Activated CD4-positive, alpha-beta T cell treated with anti-CD3 and anti-CD28 coated beads, Interleukin-2, amount 10 ng/mL, durations not matched to agents 7 days and 5 days (primary cell): ENCODE measurements around the gene CCND3. TPM values are rescaled to one million over a fixed set of nuclear protein-coding genes. Genes with fewer than 3 reads are reported as not detected.

Source experiments
- CTCF ChIA-PET: fragments of 350-600 bp; sonication (Branson Sonifier 250); formaldehyde crosslinking; loops from one replicate; lab custom pipeline; 2021; ENCODE audit warnings: antibody characterized with exemption; lab: Charles Lee
- POLR2A ChIA-PET: fragments of 350-600 bp; sonication (Branson Sonifier 250); formaldehyde crosslinking; loops from one replicate; lab custom pipeline; 2021; ENCODE audit warnings: antibody characterized with exemption; lab: Charles Lee
- DNase-seq: peaks from one replicate; pipeline ENCODE4 v3.0.0-alpha.2; 2020
- H3K27ac Mint-ChIP-seq: one replicate; pipeline ENCODE4 v1.8.0; 2021; ENCODE audit warnings: mild to moderate bottlenecking, moderate library complexity, mixed read lengths
- H3K27me3 Mint-ChIP-seq: one replicate; pipeline ENCODE4 v1.8.0; 2021; ENCODE audit warnings: mixed read lengths
- H3K36me3 Mint-ChIP-seq: one replicate; pipeline ENCODE4 v1.8.0; 2021; ENCODE audit warnings: low read depth, mixed read lengths
- H3K4me1 Mint-ChIP-seq: one replicate; pipeline ENCODE4 v1.8.0; 2021; ENCODE audit warnings: mixed read lengths
- H3K4me3 Mint-ChIP-seq: one replicate; pipeline ENCODE4 v1.8.0; 2021; ENCODE audit warnings: mild to moderate bottlenecking, moderate library complexity, mixed read lengths
- H3K9me3 Mint-ChIP-seq: one replicate; pipeline ENCODE4 v1.8.0; 2021; ENCODE audit warnings: mixed read lengths
- total RNA-seq, 2 experiments: library from RNA; stranded (reverse); gene quantifications; one replicate each; pipeline ENCODE4 v1.2.3, GENCODE V29; 2021

The CCND3 gene
- total RNA-seq, 2 experiments from 2014 or later: 461 to 520 TPM

DNA sequence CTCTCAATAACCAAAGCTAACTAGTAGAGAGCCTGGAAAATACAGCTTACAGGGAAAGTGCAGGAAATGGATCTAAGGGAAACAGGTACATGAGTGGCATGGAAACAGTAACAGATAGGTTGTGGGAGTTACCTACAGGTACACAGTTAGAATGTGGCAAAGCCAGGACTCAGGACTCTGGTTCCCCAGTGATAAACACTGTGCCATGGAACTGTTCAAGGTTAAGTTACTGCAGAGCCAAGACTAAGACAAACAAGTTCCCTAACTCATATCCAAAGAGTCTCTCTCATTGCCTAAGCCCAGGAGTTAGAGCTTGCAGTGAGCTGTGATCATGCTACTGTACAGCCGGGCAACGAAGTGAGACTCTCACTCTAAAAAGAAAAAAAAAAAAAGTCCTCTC, 27.3 kb downstream of the CCND3 start:
- no peak overlapping the region for H3K4me3 Mint-ChIP-seq
- CTCF ChIA-PET: interaction anchor here (0.7 to 1.7 kb wide), 6 partner anchors 11 to 143 kb away, joined by 3 to 6 read pairs (median 5); partner anchors contain the start of gene TOMM6
- DNase-seq: no peak
- POLR2A ChIA-PET: no interaction called here
- H3K27ac Mint-ChIP-seq: no peak overlapping the region
- H3K4me1 Mint-ChIP-seq: peaks cover 41% of the 10 kb centered on the region
- H3K36me3 Mint-ChIP-seq: peaks cover 32% of the 10 kb centered on the region
- no peaks in the 10 kb centered on the region for H3K9me3 Mint-ChIP-seq
- H3K27me3 Mint-ChIP-seq: no peaks in the 10 kb centered on the region

DNA sequence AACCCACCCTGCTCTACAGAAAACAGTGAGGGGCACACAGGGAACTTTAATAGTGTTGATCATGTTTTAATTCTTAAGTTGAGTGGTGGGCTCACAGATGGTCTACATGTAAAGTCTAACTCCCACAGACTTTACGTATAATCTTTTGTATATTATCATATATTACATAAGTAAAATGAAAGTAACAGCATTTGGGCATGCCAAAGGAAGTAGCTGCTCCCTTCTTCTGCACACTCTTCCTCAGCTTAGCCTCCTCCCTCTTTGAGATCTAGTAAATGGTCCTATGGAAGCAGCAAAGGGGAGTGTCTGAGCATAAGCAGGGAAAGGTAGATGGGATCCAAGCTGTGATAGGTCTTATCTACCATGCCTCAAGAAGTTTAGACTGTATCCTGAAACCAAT, 31.9 kb downstream of the CCND3 start:
- Mint-ChIP-seq H3K27me3 (no peaks in the 10 kb centered on the region), H3K27ac (no peak overlapping the region), H3K9me3 (no peaks in the 10 kb centered on the region), H3K4me3 (no peak overlapping the region), H3K36me3 (peaks cover 45% of the 10 kb centered on the region), H3K4me1 (peaks cover 38% of the 10 kb centered on the region)
- ChIA-PET CTCF (interaction anchor here (0.6 to 1.4 kb wide), 4 partner anchors 11 to 330 kb away, joined by 3 to 5 read pairs (median 4); partner anchors contain the start of genes BYSL, MED20 and TOMM6), POLR2A (no interaction called here)
- DNase-seq: no peak

DNA sequence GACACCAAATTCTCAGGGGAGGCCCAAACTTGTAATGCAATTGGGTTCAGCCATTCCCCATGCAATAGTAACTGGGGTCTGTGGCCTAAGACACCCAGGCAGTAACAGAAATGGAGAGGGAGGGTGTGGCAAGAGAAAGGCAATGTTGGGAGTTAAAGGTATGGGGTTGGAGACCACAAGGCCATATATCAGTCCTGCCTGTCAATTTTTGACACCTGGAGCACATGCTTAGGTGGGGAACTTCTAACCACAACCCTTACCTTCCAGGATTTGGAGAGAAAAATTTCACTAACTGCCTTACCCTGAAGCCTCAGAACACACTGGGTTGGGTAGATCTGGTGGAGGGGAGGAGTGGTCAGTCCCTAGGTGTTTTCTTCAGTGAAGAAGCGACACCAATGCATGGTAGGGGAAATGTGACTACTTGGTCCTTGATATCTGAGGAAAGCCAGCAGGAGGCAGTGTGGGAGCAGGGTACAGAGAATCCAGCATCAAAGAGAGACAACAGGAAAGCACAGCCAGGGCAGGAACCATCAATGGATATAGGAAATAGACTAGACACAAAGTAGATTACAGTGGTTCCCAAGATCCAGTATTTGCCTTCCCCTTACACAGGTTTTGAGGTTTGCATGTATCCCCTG, 39.6 kb downstream of the CCND3 start:
- ChIA-PET CTCF (interaction anchor here (0.8 to 4.6 kb wide), 3 partner anchors 34 to 146 kb away, joined by 3 to 16 read pairs (median 3); no protein-coding TSS in a partner anchor), POLR2A (no interaction called here)
- Mint-ChIP-seq H3K27me3 (no peaks in the 10 kb centered on the region), H3K4me3 (no peak overlapping the region), H3K36me3 (peaks cover 21% of the 10 kb centered on the region), H3K4me1 (peaks cover 32% of the 10 kb centered on the region), H3K9me3 (no peaks in the 10 kb centered on the region), H3K27ac (no peak overlapping the region)
- peak; percentile 75 for DNase-seq

DNA sequence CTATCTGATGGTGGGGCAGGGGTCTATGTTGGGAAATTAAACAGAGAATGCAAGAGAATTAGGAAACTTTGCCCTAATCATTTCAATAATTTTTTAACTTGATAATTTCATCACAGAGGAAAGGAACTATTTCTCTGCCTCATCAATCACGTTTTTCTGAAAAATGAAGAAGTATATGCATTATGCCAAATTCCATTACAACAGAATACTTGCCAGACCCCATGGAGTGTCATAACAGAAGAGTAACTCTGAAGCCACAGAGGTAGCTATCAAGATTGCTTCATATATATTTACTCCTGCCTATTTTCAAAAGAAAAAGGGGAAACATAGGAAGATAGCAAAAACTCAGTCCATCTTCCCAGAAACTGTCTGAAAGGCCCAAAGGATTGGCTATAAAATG, 40.7 kb downstream of the CCND3 start:
- DNase-seq: no peak
- Mint-ChIP-seq H3K4me3 (no peak overlapping the region), H3K9me3 (no peaks in the 10 kb centered on the region), H3K27me3 (no peaks in the 10 kb centered on the region), H3K27ac (no peak overlapping the region), H3K4me1 (peaks cover 33% of the 10 kb centered on the region), H3K36me3 (peaks cover 13% of the 10 kb centered on the region)
- ChIA-PET POLR2A (no interaction called here), CTCF (interaction anchor here (0.8 to 4.6 kb wide), 4 partner anchors 35 to 157 kb away, joined by 3 to 16 read pairs (median 4); no protein-coding TSS in a partner anchor)

DNA sequence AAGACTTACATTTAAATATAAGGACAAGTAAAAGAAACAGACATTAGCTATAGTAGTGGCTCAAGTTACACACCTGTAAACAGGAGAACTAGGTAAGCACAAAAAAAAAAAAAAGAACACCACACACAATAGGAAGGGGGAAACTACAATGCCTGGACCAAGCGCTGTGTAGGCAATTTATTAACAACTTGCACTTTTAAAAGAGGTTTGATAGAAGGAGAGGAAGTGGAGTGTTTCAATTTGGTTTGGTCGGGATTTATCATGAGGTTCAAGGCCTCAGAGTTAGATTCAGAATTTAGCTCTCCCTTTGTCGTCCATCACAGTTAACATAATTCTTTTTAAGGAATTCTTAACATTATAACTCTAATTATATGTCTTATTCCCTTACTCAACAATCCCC, 45.3 kb downstream of the CCND3 start:
- no peak for DNase-seq
- ChIA-PET CTCF (interaction anchor here (1.1 to 4.2 kb wide), 6 partner anchors 9 to 147 kb away, joined by 3 to 17 read pairs (median 10); partner anchors contain the start of genes BYSL, MED20 and TOMM6), POLR2A (interaction anchor here (0.6 to 1.3 kb wide), 2 partner anchors 145 to 256 kb away, joined by 3 read pairs; no protein-coding TSS in a partner anchor)
- no peaks in the 10 kb centered on the region for H3K9me3 Mint-ChIP-seq
- no peak overlapping the region for H3K4me3 Mint-ChIP-seq
- no peaks in the 10 kb centered on the region for H3K36me3 Mint-ChIP-seq
- H3K27me3 Mint-ChIP-seq: no peaks in the 10 kb centered on the region
- H3K27ac Mint-ChIP-seq: peak overlapping the region; percentile 82
- H3K4me1 Mint-ChIP-seq: peaks cover 16% of the 10 kb centered on the region

DNA sequence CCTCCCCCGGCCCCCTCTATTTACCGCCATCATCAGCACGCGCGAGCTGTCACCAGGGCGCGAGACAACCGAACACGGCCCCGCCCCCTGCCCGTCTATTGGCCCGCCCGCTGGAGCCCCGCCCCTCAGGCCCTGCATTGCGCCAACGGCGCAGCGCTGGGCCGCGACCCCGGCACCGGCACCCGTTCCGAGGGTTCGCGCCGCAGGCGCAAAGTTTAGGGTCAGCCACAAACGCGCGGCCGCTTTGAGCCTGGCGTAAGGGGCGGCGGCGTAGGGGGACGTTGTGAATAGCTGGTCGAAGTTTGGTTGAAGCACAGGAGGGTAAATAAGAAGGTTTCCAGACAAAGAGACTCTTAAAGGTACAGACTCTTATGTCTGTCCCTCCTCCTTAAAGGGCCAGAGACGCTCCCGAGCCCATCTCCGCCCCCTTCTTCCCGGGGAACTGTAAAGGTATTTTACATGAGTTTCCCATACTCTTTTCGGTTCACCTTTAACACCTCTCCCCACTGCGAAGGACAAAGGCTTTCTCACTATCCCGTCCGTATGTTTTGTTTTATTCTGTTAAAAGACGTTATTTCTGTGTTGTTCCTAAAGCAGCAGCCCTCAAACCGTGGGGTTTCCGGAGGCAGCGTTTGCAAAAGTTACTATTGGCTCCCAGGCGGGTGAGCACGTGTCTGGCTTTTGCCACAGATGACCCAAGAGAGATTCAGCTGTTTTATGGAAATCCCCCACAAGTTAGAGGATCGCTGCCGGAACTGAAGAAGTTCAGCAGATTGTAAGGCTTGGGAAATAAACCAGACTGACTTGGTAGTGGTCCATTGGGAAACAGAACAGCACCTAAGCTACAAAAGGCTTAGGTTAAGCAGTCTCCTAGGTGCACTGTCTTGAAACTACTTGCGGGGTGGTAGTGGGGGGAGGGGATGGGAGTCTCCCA, 46.0 kb downstream of the CCND3 start, which contains the start of gene USP49:
Gene USP49 (minus strand): TSS at position 76 of the 934 bp plus-strand sequence. CDS start 88,392 bp downstream, outside the sequence.
- ChIA-PET CTCF (interaction anchor here (0.9 to 4.2 kb wide), 8 partner anchors 9 to 148 kb away, joined by 3 to 17 read pairs (median 6); partner anchors contain the start of genes BYSL, MED20 and TOMM6), POLR2A (interaction anchor here (0.6 to 1.3 kb wide), 2 partner anchors 146 to 256 kb away, joined by 3 read pairs; no protein-coding TSS in a partner anchor)
- no peaks in the 10 kb centered on the region for H3K27me3 Mint-ChIP-seq
- H3K4me3 Mint-ChIP-seq: no peak within 1 kb of the TSS
- no peaks in the 10 kb centered on the region for H3K9me3 Mint-ChIP-seq
- H3K27ac Mint-ChIP-seq: peak within 1 kb of the TSS; percentile 82
- DNase-seq: peak; percentile 92
- peaks cover 16% of the 10 kb centered on the region for H3K4me1 Mint-ChIP-seq
- no peaks in the 10 kb centered on the region for H3K36me3 Mint-ChIP-seq

DNA sequence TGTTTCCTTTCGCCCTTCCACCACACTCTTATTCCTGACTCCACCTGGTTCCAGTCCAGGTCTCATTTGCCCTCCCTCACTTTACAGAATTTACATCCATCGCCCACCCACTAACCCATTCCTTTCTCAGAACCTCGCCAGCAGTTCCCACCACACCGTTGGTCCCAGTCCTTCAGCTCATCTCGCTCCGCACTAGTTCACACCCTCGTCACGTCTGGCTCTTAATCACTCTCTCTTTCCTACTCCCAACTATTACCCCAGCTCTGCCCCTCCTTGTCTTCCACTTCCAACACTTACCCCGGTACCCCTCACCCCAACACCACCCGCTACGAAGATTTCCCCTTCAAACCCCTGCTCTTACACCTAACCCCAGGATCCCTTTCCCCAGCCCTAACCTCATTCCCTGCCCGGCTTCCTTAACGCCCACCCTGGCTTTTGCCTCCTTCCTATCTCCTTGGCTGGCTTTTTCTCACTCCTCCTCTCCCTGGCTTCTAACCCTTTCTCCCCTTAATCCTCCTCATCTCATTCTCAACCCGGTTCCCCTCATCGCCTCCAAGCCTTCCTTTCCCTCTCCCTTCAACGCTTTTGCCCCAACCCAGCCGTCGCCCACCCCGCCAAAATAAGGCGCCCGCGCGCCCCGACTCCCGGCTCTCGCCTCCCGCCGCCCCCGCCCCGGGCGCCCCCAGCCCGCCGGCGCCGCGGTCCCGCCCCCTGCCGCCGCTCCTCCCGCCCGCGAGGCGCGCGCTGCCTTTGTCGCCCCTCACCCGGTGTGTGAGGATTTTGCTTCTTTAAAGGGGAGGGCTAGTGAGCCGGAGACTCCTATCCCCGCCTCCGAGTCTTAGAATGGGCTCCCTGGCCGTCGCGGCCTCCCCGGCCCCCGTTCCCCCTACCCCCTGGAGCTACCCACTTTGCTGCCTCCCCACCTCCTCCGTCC, 47.0 kb downstream of the CCND3 start:
- H3K27ac Mint-ChIP-seq: peak overlapping the region; percentile 82
- H3K27me3 Mint-ChIP-seq: no peaks in the 10 kb centered on the region

DNA sequence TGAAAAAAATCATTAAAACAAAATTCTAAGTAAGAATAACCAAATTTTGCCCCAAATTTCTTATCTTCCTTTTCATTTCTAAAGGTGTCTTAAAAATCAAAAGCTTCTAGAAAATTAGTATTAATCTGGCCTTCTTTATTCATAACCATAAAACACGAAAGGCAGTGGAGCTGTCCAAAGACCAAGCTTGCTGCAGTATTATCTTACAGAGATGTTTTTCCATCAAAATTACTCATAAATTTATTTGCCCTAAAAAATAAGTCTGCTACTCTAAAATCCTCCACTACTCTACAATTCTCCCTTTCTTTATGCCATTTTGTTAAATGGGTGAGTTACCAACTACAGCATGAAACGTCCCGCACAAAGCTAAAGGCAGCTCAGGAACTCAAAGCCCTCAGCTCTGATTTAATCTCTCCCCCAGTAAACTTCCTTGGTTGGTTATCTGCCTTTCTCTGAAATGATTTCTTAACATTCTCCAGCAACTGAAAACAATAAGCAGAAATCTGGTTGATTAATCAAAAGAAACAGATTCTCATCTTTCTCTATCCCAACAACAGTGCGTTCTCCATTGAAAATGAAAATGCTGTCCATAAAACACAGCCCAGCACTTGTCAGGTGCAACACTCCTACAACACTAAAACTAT, 48.6 kb downstream of the CCND3 start:
- H3K4me1 Mint-ChIP-seq: peaks cover 16% of the 10 kb centered on the region
- no peak overlapping the region for H3K27ac Mint-ChIP-seq
- DNase-seq: no peak
- ChIA-PET CTCF (interaction anchor here (0.7 to 1.0 kb wide), 4 partner anchors 10 to 281 kb away, joined by 3 to 4 read pairs (median 3); partner anchors contain the start of genes BYSL and MED20), POLR2A (interaction anchor here (0.8 kb wide), 1 partner anchor 28 kb away, joined by 4 read pairs; the partner anchor contains the start of genes BYSL and MED20)
- H3K36me3 Mint-ChIP-seq: no peaks in the 10 kb centered on the region
- no peaks in the 10 kb centered on the region for H3K27me3 Mint-ChIP-seq
- no peaks in the 10 kb centered on the region for H3K9me3 Mint-ChIP-seq
- no peak overlapping the region for H3K4me3 Mint-ChIP-seq

More for the DNA sequence above, 47.0 kb downstream of the CCND3 start:
- DNase-seq: no peak
- Mint-ChIP-seq H3K36me3 (no peaks in the 10 kb centered on the region), H3K4me3 (no peak overlapping the region), H3K4me1 (peaks cover 16% of the 10 kb centered on the region), H3K9me3 (no peaks in the 10 kb centered on the region)
- POLR2A ChIA-PET: interaction anchor here (0.6 kb wide), 1 partner anchor 185 kb away, joined by 3 read pairs; no protein-coding TSS in a partner anchor
- CTCF ChIA-PET: interaction anchor here (0.6 to 4.2 kb wide), 6 partner anchors 9 to 177 kb away, joined by 3 to 17 read pairs (median 6); partner anchors contain the start of genes BYSL, MED20 and TOMM6

DNA sequence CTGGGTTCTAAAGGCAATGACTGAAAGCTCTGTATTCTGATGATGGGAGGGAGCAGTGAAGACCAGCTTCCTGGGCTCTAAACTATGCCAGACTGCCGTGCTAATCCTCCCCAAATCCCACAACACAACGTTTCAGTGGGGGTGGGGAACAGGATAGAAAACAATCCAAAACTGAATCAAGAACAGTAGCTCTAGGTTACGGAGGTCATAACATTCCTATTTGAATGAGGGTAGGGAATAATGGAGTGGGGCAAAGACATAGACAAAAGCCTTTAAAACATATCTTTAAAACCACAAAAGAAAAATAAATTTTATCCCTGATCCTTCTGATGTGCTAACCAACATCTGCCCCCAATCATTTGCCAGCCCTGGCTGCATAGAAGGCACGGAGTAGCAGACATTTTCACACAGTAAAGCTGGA, 54.3 kb downstream of the CCND3 start:
- Mint-ChIP-seq H3K9me3 (no peaks in the 10 kb centered on the region), H3K27ac (no peak overlapping the region), H3K27me3 (no peaks in the 10 kb centered on the region), H3K4me1 (peaks cover 2% of the 10 kb centered on the region), H3K36me3 (no peaks in the 10 kb centered on the region), H3K4me3 (no peak overlapping the region)
- no peak for DNase-seq
- ChIA-PET POLR2A (no interaction called here), CTCF (interaction anchor here (1.6 kb wide), 1 partner anchor 12 kb away, joined by 3 read pairs; no protein-coding TSS in a partner anchor)

DNA sequence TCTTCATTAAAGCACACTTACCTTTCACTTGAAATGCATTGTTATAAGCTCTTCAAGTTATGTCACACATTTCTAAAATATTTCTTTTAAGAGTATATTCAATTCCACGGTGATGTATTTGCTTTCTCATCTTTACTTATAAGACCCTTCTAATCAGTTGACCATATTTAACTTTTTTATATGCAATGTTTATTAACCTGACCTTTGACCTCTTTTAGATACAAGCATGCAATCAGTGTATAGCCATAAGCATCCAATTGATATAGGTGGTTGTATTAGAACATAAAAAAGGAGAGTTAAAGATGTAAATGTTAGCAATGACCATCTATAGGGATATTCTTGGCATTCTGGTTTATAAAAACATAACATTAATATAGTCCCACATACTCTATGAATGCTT, 55.7 kb downstream of the CCND3 start:
- ChIA-PET POLR2A (no interaction called here), CTCF (interaction anchor here (1.4 kb wide), 1 partner anchor 9 kb away, joined by 4 read pairs; the partner anchor contains the start of gene USP49)
- Mint-ChIP-seq H3K4me3 (no peak overlapping the region), H3K27me3 (no peaks in the 10 kb centered on the region), H3K9me3 (no peaks in the 10 kb centered on the region), H3K27ac (no peak overlapping the region), H3K36me3 (no peaks in the 10 kb centered on the region), H3K4me1 (peaks cover 2% of the 10 kb centered on the region)
- no peak for DNase-seq

DNA sequence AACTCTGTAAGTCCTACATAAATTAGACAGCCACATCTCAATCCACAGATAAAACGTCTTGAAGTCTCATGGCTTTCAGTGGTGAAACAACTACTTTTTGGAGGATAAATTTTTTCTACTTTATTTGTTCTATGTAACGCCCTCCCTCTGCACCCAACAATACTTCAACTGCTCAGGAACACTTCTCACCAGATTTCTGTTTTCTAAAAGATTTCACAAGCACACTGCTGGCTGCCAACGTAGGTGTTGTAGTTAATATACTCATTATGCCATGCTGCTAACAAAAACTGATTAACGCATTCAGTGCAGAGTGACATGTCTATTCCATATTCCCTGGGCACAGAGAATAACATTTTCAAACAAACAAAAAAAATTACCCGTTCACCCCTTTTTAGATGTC, 56.7 kb downstream of the CCND3 start:
- CTCF ChIA-PET: interaction anchor here (0.5 kb wide), 1 partner anchor 37 kb away, joined by 4 read pairs; no protein-coding TSS in a partner anchor
- Mint-ChIP-seq H3K27me3 (no peaks in the 10 kb centered on the region), H3K36me3 (no peaks in the 10 kb centered on the region), H3K27ac (no peak overlapping the region), H3K4me1 (peaks cover 2% of the 10 kb centered on the region), H3K4me3 (no peak overlapping the region), H3K9me3 (no peaks in the 10 kb centered on the region)
- no peak for DNase-seq
- POLR2A ChIA-PET: no interaction called here
